Osteocyte (in vitro differentiated cells): ENCODE data around the gene CDC42SE2. TPM values are rescaled to one million over a fixed set of nuclear protein-coding genes. Genes with fewer than 3 reads are reported as not detected.
A peak's percentile ranks its signal among the peaks of the same experiment; 100 is the strongest.
"Not testable (repeated sequence)": the region's sequence is repeated elsewhere in the genome, so short reads cannot be mapped to it uniquely, and the experiment has no call there.

Experiments
- DNase-seq: peaks from one replicate; pipeline ENCODE4 v3.0.0; 2021; ENCODE audit warnings: mixed read lengths; ENCODE audit not compliant: unreplicated experiment; ENCODE audit errors: extremely low spot score
- H3K27ac Mint-ChIP-seq: one replicate; pipeline ENCODE4 v1.8.0; 2021; ENCODE audit warnings: mild to moderate bottlenecking, mixed read lengths; ENCODE audit not compliant: unreplicated experiment
- H3K27me3 Mint-ChIP-seq: one replicate; pipeline ENCODE4 v1.8.0; 2021; ENCODE audit warnings: mixed read lengths; ENCODE audit not compliant: unreplicated experiment
- H3K36me3 Mint-ChIP-seq: one replicate; pipeline ENCODE4 v1.8.0; 2021; ENCODE audit warnings: mixed read lengths; ENCODE audit not compliant: unreplicated experiment
- H3K4me1 Mint-ChIP-seq: one replicate; pipeline ENCODE4 v1.8.0; 2021; ENCODE audit warnings: mixed read lengths; ENCODE audit not compliant: unreplicated experiment
- H3K4me3 Mint-ChIP-seq: one replicate; pipeline ENCODE4 v1.8.0; 2021; ENCODE audit warnings: mild to moderate bottlenecking, moderate library complexity, mixed read lengths; ENCODE audit not compliant: unreplicated experiment
- H3K9me3 Mint-ChIP-seq: one replicate; pipeline ENCODE4 v1.8.0; 2021; ENCODE audit warnings: mixed read lengths; ENCODE audit not compliant: unreplicated experiment
- CTCF ChIP-seq: fragments of 200-600 bp; sonication (generic); IDR thresholded peaks from 2 replicates; pipeline ENCODE4 v1.5.0; 2021; ENCODE audit warnings: antibody characterized with exemption, mild to moderate bottlenecking, moderate library complexity
- total RNA-seq: library from RNA; stranded (reverse); gene quantifications from 2 replicates; pipeline ENCODE4 v1.2.1, GENCODE V29; 2021

The CDC42SE2 gene
- total RNA-seq, 1 donor from 2014 or later: 21.6 TPM

DNA sequence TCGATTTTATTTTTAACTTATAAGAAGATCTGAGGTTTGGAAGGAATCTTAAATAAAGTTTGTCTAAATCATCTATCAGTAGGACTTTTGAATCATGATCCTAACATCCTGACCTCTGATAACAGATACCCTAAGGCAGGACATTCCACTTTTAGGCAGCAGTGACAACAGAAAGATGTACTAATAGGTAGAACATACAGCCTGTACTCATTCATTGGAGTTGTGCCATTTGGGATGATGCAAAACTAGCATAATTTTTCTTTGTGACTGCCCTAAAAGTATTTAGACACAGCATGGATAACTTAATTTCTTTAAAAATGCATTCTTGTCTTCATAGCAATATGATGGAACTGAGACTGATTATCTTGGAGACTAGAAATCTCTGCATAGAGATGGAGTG lies 39.7 kb downstream of the CDC42SE2 start:
- Mint-ChIP-seq H3K9me3 (peaks cover 7% of the 10 kb centered on the region), H3K27ac (peak overlapping the region; percentile 9), H3K4me3 (no peak overlapping the region), H3K36me3 (peaks cover 2% of the 10 kb centered on the region), H3K4me1 (peaks cover 17% of the 10 kb centered on the region), H3K27me3 (no peaks in the 10 kb centered on the region)
- TF ChIP-seq CTCF: no peak
- no peak for DNase-seq

GRCh38 chr5:131304414-131304813 lies 40.6 kb downstream of the CDC42SE2 start:
- Mint-ChIP-seq H3K9me3 (peaks cover 7% of the 10 kb centered on the region), H3K4me1 (peaks cover 17% of the 10 kb centered on the region), H3K27me3 (no peaks in the 10 kb centered on the region), H3K4me3 (no peak overlapping the region), H3K27ac (peak overlapping the region; percentile 13), H3K36me3 (peaks cover 2% of the 10 kb centered on the region)
- DNase-seq: no peak
- no peak for TF ChIP-seq CTCF

DNA sequence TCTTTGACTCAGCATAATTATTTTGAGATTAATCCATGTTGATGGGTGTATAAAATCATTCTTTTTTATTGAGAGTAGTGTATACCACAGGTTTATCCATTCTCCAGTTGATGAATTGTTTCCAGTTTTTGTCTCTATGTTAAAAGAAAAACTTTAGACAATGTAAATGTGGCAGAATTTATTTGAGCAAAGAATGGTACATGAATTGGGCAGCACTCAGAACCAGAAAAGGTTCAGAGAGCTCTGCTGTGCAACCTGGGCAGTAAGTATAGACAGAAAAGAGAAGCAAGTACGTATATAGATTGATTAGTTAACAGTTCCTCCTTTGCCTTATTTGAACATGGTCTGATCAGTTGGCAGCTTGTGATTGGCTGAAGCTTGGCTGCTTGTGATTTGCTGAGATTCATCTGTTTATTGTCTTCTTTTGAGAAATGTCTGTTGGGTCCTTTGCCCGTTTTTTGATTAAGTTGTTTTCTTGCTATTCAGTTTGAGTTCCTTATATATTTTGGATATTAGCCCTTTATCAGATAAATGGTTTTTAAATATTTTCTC lies 41.4 kb downstream of the CDC42SE2 start:
- peaks cover 2% of the 10 kb centered on the region for H3K36me3 Mint-ChIP-seq
- peaks cover 17% of the 10 kb centered on the region for H3K4me1 Mint-ChIP-seq
- no peak overlapping the region for H3K4me3 Mint-ChIP-seq
- H3K27me3 Mint-ChIP-seq: no peaks in the 10 kb centered on the region
- no peak for DNase-seq
- TF ChIP-seq CTCF: no peak
- H3K9me3 Mint-ChIP-seq: peaks cover 7% of the 10 kb centered on the region
- no peak overlapping the region for H3K27ac Mint-ChIP-seq

- Mint-ChIP-seq H3K36me3 (peaks cover 2% of the 10 kb centered on the region), H3K9me3 (peaks cover 7% of the 10 kb centered on the region), H3K4me1 (peaks cover 17% of the 10 kb centered on the region), H3K4me3 (no peak overlapping the region), H3K27me3 (no peaks in the 10 kb centered on the region), H3K27ac (no peak overlapping the region)
- TF ChIP-seq CTCF: no peak
- no peak for DNase-seq
Measured at GRCh38 chr5:131305906-131306305, 42.1 kb downstream of the CDC42SE2 start.

DNA sequence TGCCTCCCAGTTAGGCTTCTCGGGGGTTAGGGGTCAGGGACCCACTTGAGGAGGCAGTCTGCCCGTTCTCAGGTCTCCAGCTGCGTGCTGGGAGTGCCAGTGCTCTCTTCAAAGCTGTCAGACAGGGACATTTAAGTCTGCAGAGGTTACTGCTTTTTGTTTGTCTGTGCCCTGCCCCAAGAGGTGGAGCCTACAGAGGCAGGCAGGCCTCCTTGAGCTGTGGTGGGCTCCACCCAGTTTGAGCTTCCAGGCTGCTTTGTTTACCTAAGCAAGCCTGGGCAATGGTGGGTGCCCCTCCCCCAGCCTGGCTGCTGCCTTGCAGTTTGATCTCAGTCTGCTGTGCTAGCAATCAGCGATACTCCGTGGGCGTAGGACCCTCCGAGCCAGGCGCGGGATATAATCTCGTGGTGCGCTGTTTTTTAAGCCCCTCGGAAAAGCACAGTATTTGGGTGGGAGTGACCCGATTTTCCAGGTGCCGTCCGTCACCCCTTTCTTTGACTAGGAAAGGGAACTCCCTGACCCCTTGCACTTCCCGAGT lies 48.5 kb downstream of the CDC42SE2 start:
- H3K4me3 Mint-ChIP-seq: peak overlapping the region; percentile 68
- H3K27me3 Mint-ChIP-seq: not testable (repeated sequence)

More for the DNA sequence above, 48.5 kb downstream of the CDC42SE2 start:
- Mint-ChIP-seq H3K27ac (peak overlapping the region; percentile 81), H3K4me1 (peaks cover 42% of the 10 kb centered on the region)
- not testable (repeated sequence) for H3K36me3 Mint-ChIP-seq, H3K9me3 Mint-ChIP-seq, DNase-seq
